C4-2B (cell line): ENCODE results near the gene TSPO2.

Source experiments
- ZFX ChIP-seq: fragments of 450-650 bp; IDR thresholded peaks from 2 replicates; pipeline ENCODE4 v1.6.1; 2017
- TF ChIP-seq, protein P1 (sequence below): fragments of 450-650 bp; conservative IDR thresholded peaks from 2 replicates; pipeline ENCODE4 v1.5.1; 2017; ENCODE audit warnings: mild to moderate bottlenecking

DNA sequence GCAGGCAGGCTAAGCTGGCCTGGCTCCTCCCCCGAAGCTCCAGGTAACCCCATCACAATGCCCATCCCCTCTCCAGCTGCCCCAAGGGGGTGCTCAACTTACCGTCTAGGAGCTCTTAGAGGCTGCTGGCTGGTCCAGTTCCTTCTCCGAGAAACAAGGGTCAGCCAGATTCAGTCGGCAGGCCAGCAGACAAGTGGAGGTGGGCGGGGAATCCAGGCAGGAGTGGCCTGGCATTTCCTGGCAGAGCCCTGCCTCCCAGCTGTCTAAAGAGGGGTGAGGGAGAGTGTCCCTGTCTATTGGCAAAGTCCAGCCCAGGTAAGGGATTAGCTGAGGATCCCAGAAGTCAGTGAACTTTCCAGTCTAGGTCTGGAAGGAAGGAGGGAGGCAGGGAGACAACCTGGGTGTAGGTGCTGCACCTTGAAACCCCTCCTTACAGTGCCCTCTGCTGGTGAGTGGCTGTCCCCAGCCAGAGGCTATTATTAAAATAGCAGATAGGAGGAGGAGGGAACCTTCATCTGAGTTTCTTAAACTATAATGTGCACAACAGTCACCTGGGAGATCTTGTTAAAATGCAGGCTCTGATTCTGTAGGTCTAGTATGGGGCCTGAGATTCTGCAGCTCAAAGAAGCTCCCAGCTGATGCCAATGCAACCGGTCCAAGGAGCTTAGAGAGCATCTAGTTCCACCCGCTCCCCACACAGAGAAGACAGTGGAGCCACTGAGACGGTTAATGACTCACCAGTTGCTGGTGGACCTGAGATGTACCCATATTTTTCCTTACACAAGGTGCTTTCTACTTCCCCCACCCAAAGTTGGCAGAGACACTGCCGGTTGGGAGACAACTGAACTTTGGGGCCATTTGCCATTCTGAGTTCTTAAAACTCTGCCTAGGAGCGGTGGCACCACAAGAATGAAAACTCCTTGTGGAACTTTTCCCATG, 2.9 kb upstream of the TSPO2 start, which contains the start of gene UNC5CL:
- TF ChIP-seq, protein P1, sequence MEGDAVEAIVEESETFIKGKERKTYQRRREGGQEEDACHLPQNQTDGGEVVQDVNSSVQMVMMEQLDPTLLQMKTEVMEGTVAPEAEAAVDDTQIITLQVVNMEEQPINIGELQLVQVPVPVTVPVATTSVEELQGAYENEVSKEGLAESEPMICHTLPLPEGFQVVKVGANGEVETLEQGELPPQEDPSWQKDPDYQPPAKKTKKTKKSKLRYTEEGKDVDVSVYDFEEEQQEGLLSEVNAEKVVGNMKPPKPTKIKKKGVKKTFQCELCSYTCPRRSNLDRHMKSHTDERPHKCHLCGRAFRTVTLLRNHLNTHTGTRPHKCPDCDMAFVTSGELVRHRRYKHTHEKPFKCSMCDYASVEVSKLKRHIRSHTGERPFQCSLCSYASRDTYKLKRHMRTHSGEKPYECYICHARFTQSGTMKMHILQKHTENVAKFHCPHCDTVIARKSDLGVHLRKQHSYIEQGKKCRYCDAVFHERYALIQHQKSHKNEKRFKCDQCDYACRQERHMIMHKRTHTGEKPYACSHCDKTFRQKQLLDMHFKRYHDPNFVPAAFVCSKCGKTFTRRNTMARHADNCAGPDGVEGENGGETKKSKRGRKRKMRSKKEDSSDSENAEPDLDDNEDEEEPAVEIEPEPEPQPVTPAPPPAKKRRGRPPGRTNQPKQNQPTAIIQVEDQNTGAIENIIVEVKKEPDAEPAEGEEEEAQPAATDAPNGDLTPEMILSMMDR: peak; percentile 95
- TF ChIP-seq ZFX: no peak
